Effector CD8-positive, alpha-beta T cell (primary cell): ENCODE results near the gene MAPT.

Source experiments
- DNase-seq: peaks from one replicate; lab custom pipeline; 2025; lab: John Stamatoyannopoulos, UW

The MAPT gene

GRCh38 chr17:46028981-46029565 is 134.7 kb downstream of the MAPT start:
- no peak for DNase-seq

- DNase-seq = no peak
Measured at GRCh38 chr17:46029627-46030026, 135.3 kb downstream of the MAPT start.

GRCh38 chr17:46030752-46031151 is 136.4 kb downstream of the MAPT start:
- DNase-seq = no peak

GRCh38 chr17:46031440-46031839 is 137.1 kb downstream of the MAPT start:
- no peak for DNase-seq

GRCh38 chr17:46031920-46032319 is 137.6 kb downstream of the MAPT start:
- DNase-seq = no peak

- DNase-seq = no peak
Measured at GRCh38 chr17:46032909-46033308, 138.6 kb downstream of the MAPT start.

- no peak for DNase-seq
Measured at GRCh38 chr17:46033392-46033791, 139.0 kb downstream of the MAPT start.

- no peak for DNase-seq
Measured at GRCh38 chr17:46035112-46035818, 140.9 kb downstream of the MAPT start.

- no peak for DNase-seq
Measured at GRCh38 chr17:46036491-46036890, 142.1 kb downstream of the MAPT start.

- DNase-seq = no peak
Measured at GRCh38 chr17:46037722-46038255, 143.4 kb downstream of the MAPT start.

- DNase-seq = no peak
Measured at GRCh38 chr17:46038414-46038813, 144.1 kb downstream of the MAPT start.

GRCh38 chr17:46038937-46039336 is 144.6 kb downstream of the MAPT start:
- no peak for DNase-seq

- no peak for DNase-seq
Measured at GRCh38 chr17:46039592-46040186, 145.3 kb downstream of the MAPT start.

- DNase-seq = no peak
Measured at GRCh38 chr17:46042246-46042645, 147.9 kb downstream of the MAPT start.

- no peak for DNase-seq
Measured at GRCh38 chr17:46042925-46043324, 148.6 kb downstream of the MAPT start.

- no peak for DNase-seq
Measured at GRCh38 chr17:46043606-46044005, 149.3 kb downstream of the MAPT start.

- peak; percentile 28 for DNase-seq
Measured at GRCh38 chr17:46044286-46044928, 150.1 kb downstream of the MAPT start.

GRCh38 chr17:46044989-46045388 is 150.6 kb downstream of the MAPT start:
- DNase-seq = no peak

- DNase-seq = no peak
Measured at GRCh38 chr17:46045639-46046038, 151.3 kb downstream of the MAPT start.

- DNase-seq = no peak
Measured at GRCh38 chr17:46046957-46047356, 152.6 kb downstream of the MAPT start.

- DNase-seq = no peak
Measured at GRCh38 chr17:46047398-46047797, 153.0 kb downstream of the MAPT start.

- DNase-seq = no peak
Measured at GRCh38 chr17:46047856-46048255, 153.5 kb downstream of the MAPT start.

GRCh38 chr17:46049656-46050055 is 155.3 kb downstream of the MAPT start:
- DNase-seq = no peak
